ENCODE measurements around the gene PCDH15.

DNA sequence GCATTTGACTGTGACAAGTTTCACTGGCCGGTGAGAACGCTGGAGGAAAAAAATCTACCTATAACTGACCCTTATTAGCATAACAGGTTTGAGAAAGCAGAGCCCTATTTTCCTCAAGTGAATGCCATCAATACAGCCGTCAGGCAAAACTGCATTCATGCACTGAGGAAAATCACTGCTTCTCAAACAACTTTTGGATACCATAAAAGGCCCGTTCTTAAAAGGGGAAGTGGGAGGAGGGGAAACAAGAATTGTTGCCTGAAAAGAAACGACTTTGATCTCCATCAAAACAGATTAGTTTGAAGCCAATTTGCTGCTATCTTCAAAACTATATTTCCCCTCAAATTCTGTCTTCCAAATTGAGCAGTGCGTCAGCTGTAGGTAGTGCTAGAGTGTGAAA is 670.6 kb downstream of the PCDH15 start:
- TF ChIP-seq, protein P1, sequence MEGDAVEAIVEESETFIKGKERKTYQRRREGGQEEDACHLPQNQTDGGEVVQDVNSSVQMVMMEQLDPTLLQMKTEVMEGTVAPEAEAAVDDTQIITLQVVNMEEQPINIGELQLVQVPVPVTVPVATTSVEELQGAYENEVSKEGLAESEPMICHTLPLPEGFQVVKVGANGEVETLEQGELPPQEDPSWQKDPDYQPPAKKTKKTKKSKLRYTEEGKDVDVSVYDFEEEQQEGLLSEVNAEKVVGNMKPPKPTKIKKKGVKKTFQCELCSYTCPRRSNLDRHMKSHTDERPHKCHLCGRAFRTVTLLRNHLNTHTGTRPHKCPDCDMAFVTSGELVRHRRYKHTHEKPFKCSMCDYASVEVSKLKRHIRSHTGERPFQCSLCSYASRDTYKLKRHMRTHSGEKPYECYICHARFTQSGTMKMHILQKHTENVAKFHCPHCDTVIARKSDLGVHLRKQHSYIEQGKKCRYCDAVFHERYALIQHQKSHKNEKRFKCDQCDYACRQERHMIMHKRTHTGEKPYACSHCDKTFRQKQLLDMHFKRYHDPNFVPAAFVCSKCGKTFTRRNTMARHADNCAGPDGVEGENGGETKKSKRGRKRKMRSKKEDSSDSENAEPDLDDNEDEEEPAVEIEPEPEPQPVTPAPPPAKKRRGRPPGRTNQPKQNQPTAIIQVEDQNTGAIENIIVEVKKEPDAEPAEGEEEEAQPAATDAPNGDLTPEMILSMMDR (conservative IDR thresholded peaks at IDR 0.05; ENCODE audit: low read length) = no peak
- TF ChIP-seq EZH2phosphoT487 (IDR thresholded peaks at IDR 0.05; ENCODE audit: borderline replicate concordance) = no peak

All from Loucy (cell line).